Heart right ventricle (tissue), 16 donors: Measurements from ENCODE around the gene TBCCD1. TPM values are rescaled to one million over a fixed set of nuclear protein-coding genes. Genes with fewer than 3 reads are reported as not detected.

Experiments used
- ATAC-seq, 8 donors: fragments of 200-7000 bp; cut with Tn5 transposase; one replicate each; pipeline ENCODE4 v1.9.1; 2020; ENCODE audit warnings: mild to moderate bottlenecking in 8 of 8, moderate library complexity in 8 of 8, moderate number of reproducible peaks in 1 of 8
- DNase-seq, 2 donors: peaks; one replicate each; pipeline ENCODE4 v3.0.0-alpha.2; 2020
- H3K27ac ChIP-seq, 10 donors: fragments of 200-600 bp; sonication (generic) in 2 of 10; one replicate each; pipeline versions ENCODE4 v1.5.0 to v1.8.0; 2020 to 2022; ENCODE audit warnings: mild to moderate bottlenecking in 3 of 10
- H3K27me3 ChIP-seq, 7 donors: fragments of 200-600 bp; one replicate each; pipeline ENCODE4 v1.8.0; 2021 to 2022; ENCODE audit warnings: mild to moderate bottlenecking in 2 of 7
- H3K36me3 ChIP-seq, 9 donors: fragments of 200-600 bp; sonication (generic) in 1 of 9; one replicate each; pipeline versions ENCODE4 v1.5.0 to v1.8.0; 2020 to 2022; ENCODE audit warnings: mild to moderate bottlenecking in 2 of 9
- H3K4me1 ChIP-seq, 9 donors: fragments of 200-600 bp; sonication (generic) in 1 of 9; one replicate each; pipeline versions ENCODE4 v1.5.0 to v1.8.0; 2020 to 2022; ENCODE audit warnings: mild to moderate bottlenecking in 4 of 9
- H3K4me3 ChIP-seq, 10 donors: fragments of 200-600 bp; sonication (generic) in 2 of 10; one replicate each; pipeline versions ENCODE4 v1.5.0 to v1.8.0; 2020 to 2022; ENCODE audit warnings: mild to moderate bottlenecking in 7 of 10, moderate library complexity in 2 of 10
- H3K9me3 ChIP-seq, 11 donors: fragments of 200-600 bp in 10 of 11; sonication (generic) in 2 of 11; one replicate each; pipeline versions ENCODE4 v1.5.0 to v1.8.0; 2013 to 2022; ENCODE audit warnings: mild to moderate bottlenecking in 2 of 11, control low read depth in 1 of 11, moderate library complexity in 1 of 11
- CTCF ChIP-seq, 9 donors: fragments of 200-600 bp; sonication (generic) in 2 of 9; IDR thresholded peaks; one replicate each; pipeline versions ENCODE4 v1.5.0 to v1.8.0; 2021 to 2022; ENCODE audit warnings: antibody characterized with exemption in 9 of 9, mild to moderate bottlenecking in 5 of 9, moderate library complexity in 1 of 9
- WGBS, 2 donors: extraction: QIAGEN DNeasy Blood & Tissue Kit; methylation state at CpG; one replicate each; pipeline ENCODE4 v1.1.7; 2013; ENCODE audit warnings: inconsistent platforms in 1 of 2; 5-methylcytosine and 5-hydroxymethylcytosine counted together
- intact Hi-C, 10 donors: fragments of 100-400 bp; cut with DNase I; formaldehyde crosslinking; loops; one replicate each; pipeline versions ENCODE4 v1.11.1 to v1.14.2; 2022
- polyA plus RNA-seq, 2 donors: library from polyadenylated mRNA; stranded (reverse); fragments of 200-250 nt; gene quantifications; one replicate each; pipeline ENCODE4 v1.2.3, GENCODE V29; 2013
- total RNA-seq, 10 donors: library from RNA; stranded (reverse); fragmentation: NEBNext Ultra II Directional in 3 of 10; extraction: Animal tissue kit (Norgen Biotek cat#: 25700) in 3 of 10; gene quantifications; one replicate each; pipeline versions ENCODE4 v1.2.1 to v1.2.4, GENCODE V29; 2021 to 2023
- donor health status: Arrhythmogenic right ventricular cardiomyopathy.
- donor health status: ischemic (EF 13 %, LVEDD 7.1; RV severe dilation, severe dysfunction).
- donor health status: healthy with polysubstance abuse.
- donor health status: DM: no; HTN: yes; CAD: no.
- donor health status: DM: no; HTN: no; CAD: no.
- donor health status: ischemic (EF 25% LVEDD 6.9; RV normal size, moderate dysfunction).
- donor health status: ischemic (EF 25% LVEDD 5.7; RV mildly dilated, moderate dysfunction).
- donor health status: healthy.
- donor health status: DM: yes; HTN: yes; CAD: no.
- donor health status: Ischemic cardiomyopathy.
- donor health status: ischemic (EF 35%, LVEDD 5.7; RV mildly dilated, moderate dysfunction).
- donor health status: nonischemic (EF 11% LVEDD 7.7; RV severe dilation, severe dysfunction).
- donor health status: DM: yes; HTN: yes; CAD: no.
- donor health status: PGD.
- donor health status: ischemic (EF 29% LVEDD 5.4; RV normal size, mild dysfunction).
- donor health status: nonischemic (EF 23%, LVEDD 6.1; RV moderate dilation, normal function).

The TBCCD1 gene
- total and polyA plus RNA-seq, 12 donors: 3.1 to 7.9 (median 6.7) TPM

GRCh38 chr3:186582541-186582940 is 15.4 kb upstream of the TBCCD1 start:
- no peak for DNase-seq
- peaks cover 0 to 11% (median 0%) of the 10 kb centered on the region in 9 donors for H3K4me1 ChIP-seq
- H3K4me3 ChIP-seq: no peak overlapping the region
- H3K36me3 ChIP-seq: peaks cover 0 to 92% (median 47%) of the 10 kb centered on the region in 9 donors
- no peaks in the 10 kb centered on the region for H3K27me3 ChIP-seq
- TF ChIP-seq CTCF (IDR thresholded peaks at IDR 0.05): no peak
- intact Hi-C loops: no loop called here
- H3K9me3 ChIP-seq: no peaks in the 10 kb centered on the region
- 91 to 95% methylated on average over 6 of the region's 6 CpGs for WGBS, 2 donors
- ATAC-seq: no peak
- H3K27ac ChIP-seq: no peak overlapping the region

GRCh38 chr3:186580785-186581184 is 13.6 kb upstream of the TBCCD1 start:
- no peak overlapping the region for H3K27ac ChIP-seq
- H3K9me3 ChIP-seq: no peaks in the 10 kb centered on the region
- intact Hi-C loops: no loop called here
- TF ChIP-seq CTCF (IDR thresholded peaks at IDR 0.05): no peak
- ATAC-seq (no peak), DNase-seq (no peak)
- H3K4me1 ChIP-seq: peaks cover 0 to 19% (median 0%) of the 10 kb centered on the region in 9 donors
- peaks cover 0 to 100% (median 61%) of the 10 kb centered on the region in 9 donors for H3K36me3 ChIP-seq
- no peaks in the 10 kb centered on the region for H3K27me3 ChIP-seq
- no peak overlapping the region for H3K4me3 ChIP-seq
- 91 to 96% methylated on average over 3 of the region's 3 CpGs for WGBS, 2 donors

- H3K27me3 ChIP-seq: no peaks in the 10 kb centered on the region
- WGBS, 2 donors: 78 to 82% methylated on average over 2 of the region's 2 CpGs
- no peak for ATAC-seq
- no peaks in the 10 kb centered on the region for H3K9me3 ChIP-seq
- intact Hi-C loops: no loop called here
- peaks cover 0 to 100% (median 55%) of the 10 kb centered on the region in 9 donors for H3K36me3 ChIP-seq
- no peak for TF ChIP-seq CTCF (IDR thresholded peaks at IDR 0.05)
- peaks cover 0 to 24% (median 0%) of the 10 kb centered on the region in 9 donors for H3K4me1 ChIP-seq
- H3K4me3 ChIP-seq: no peak overlapping the region
- peak overlapping the region in 1 of 10 donors; percentile 1 for H3K27ac ChIP-seq
- no peak for DNase-seq
These were observed 10.4 kb upstream of the TBCCD1 start for GRCh38 chr3:186577521-186577920.

- Histone ChIP-seq H3K9me3 (no peaks in the 10 kb centered on the region), H3K4me3 (peak overlapping the region in 7 of 10 donors; percentile 77 to 92 (median 85)), H3K36me3 (peaks cover 0 to 47% (median 23%) of the 10 kb centered on the region in 9 donors), H3K27me3 (no peaks in the 10 kb centered on the region), H3K4me1 (peaks cover 0 to 36% (median 29%) of the 10 kb centered on the region in 9 donors), H3K27ac (peak overlapping the region in 1 of 10 donors; percentile 92)
- DNase-seq: no peak
- no peak for ATAC-seq
- no peak for TF ChIP-seq CTCF (IDR thresholded peaks at IDR 0.05)
- WGBS, 2 donors: 75 to 83% methylated on average over 2 of the region's 2 CpGs
- intact Hi-C loops: loop anchor here in 1 of 10 donors (5.0 kb wide), 1 partner anchor 211 kb away; the partner anchor contains the start of gene EIF4A2
These were observed 4.5 kb upstream of the TBCCD1 start for GRCh38 chr3:186571644-186572013.
